ENCODE data around the gene SLC27A4.
A peak's percentile ranks its signal among the peaks of the same experiment; 100 is the strongest.
"Not testable (repeated sequence)": the region's sequence is repeated elsewhere in the genome, so short reads cannot be mapped to it uniquely, and the experiment has no call there.

SLC27A4 gene

GRCh38 chr9:128322404-128323211 is 17.7 kb upstream of the SLC27A4 start, which contains the start of the genes COQ4 and TRUB2:
TSS of gene COQ4 (plus strand) at chr9:128322839. CDS start at chr9:128322859, 20 bp downstream.
TSS of gene TRUB2 (minus strand) at chr9:128322447. CDS start at chr9:128322408, 39 bp downstream.
- intact Hi-C loops (cut with DNase I): no loop called here
- DNase-seq: peak; percentile 88 to 98 (median 95)

- no peak for DNase-seq
- intact Hi-C loops (cut with DNase I): no loop called here
These were observed 17.1 kb upstream of the SLC27A4 start for GRCh38 chr9:128323212-128323730.

GRCh38 chr9:128323791-128324190 is 16.5 kb upstream of the SLC27A4 start:
- no peak for DNase-seq
- intact Hi-C loops (cut with DNase I): no loop called here

GRCh38 chr9:128324401-128324800 is 15.9 kb upstream of the SLC27A4 start:
- intact Hi-C loops (cut with DNase I): no loop called here

GRCh38 chr9:128325629-128326028 is 14.7 kb upstream of the SLC27A4 start:
- intact Hi-C loops (cut with DNase I): no loop called here
- no peak for DNase-seq

More at GRCh38 chr9:128324401-128324800, 15.9 kb upstream of the SLC27A4 start:
- DNase-seq: no peak

- no peak for DNase-seq
- intact Hi-C loops (cut with DNase I): no loop called here
These were observed 6.9 kb upstream of the SLC27A4 start for GRCh38 chr9:128333451-128333869.

GRCh38 chr9:128335161-128335560 is 5.2 kb upstream of the SLC27A4 start:
- intact Hi-C loops (cut with DNase I): no loop called here
- no peak for DNase-seq

GRCh38 chr9:128335914-128336313 is 4.4 kb upstream of the SLC27A4 start:
- intact Hi-C loops (cut with DNase I): no loop called here
- DNase-seq: no peak

GRCh38 chr9:128337936-128338335 is 2.4 kb upstream of the SLC27A4 start:
- no peak for DNase-seq
- intact Hi-C loops (cut with DNase I): no loop called here

GRCh38 chr9:128338852-128339614 is 1.3 kb upstream of the SLC27A4 start:
- DNase-seq; intact Hi-C loops (cut with DNase I): not testable (repeated sequence)

- DNase-seq: peak in 3 of 42 donors; percentile 7 to 37 (median 14)
- intact Hi-C loops (cut with DNase I): loop anchor here (5.0 kb wide), 1 partner anchor 44 kb away; no protein-coding TSS in a partner anchor
These were observed 536 bp downstream of the SLC27A4 start for GRCh38 chr9:128340691-128341434.

GRCh38 chr9:128341435-128341849 is 1.1 kb downstream of the SLC27A4 start:
- peak; percentile 26 to 85 (median 60) for DNase-seq

GRCh38 chr9:128342971-128343680 is 2.8 kb downstream of the SLC27A4 start:
- intact Hi-C loops (cut with DNase I): loop anchor here (5.0 kb wide), 1 partner anchor 46 kb away; no protein-coding TSS in a partner anchor
- DNase-seq: no peak

More at GRCh38 chr9:128341435-128341849, 1.1 kb downstream of the SLC27A4 start:
- intact Hi-C loops (cut with DNase I): loop anchor here (5.0 kb wide), 1 partner anchor 44 kb away; no protein-coding TSS in a partner anchor

- intact Hi-C loops (cut with DNase I): loop anchor here (5.0 kb wide), 1 partner anchor 47 kb away; no protein-coding TSS in a partner anchor
These were observed 3.5 kb downstream of the SLC27A4 start for GRCh38 chr9:128343855-128344254.

GRCh38 chr9:128344931-128345605 is 4.7 kb downstream of the SLC27A4 start:
- no peak for DNase-seq
- intact Hi-C loops (cut with DNase I): loop anchor here (5.0 kb wide), 1 partner anchor 48 kb away; no protein-coding TSS in a partner anchor

More at GRCh38 chr9:128343855-128344254, 3.5 kb downstream of the SLC27A4 start:
- no peak for DNase-seq

- no peak for DNase-seq
- intact Hi-C loops (cut with DNase I): no loop called here
These were observed 8.8 kb downstream of the SLC27A4 start for GRCh38 chr9:128349125-128349524.

GRCh38 chr9:128349772-128350171 is 9.4 kb downstream of the SLC27A4 start:
- DNase-seq: no peak
- intact Hi-C loops (cut with DNase I): no loop called here

Measured in head of caudate nucleus (tissue), 42 donors.